AG04449 (cell line): Measurements from ENCODE around the gene ACP4.

Experiments
- CTCF ChIA-PET: fragments of 350-600 bp; formaldehyde crosslinking; extraction: SDS; loops from one replicate; lab custom pipeline; 2021; ENCODE audit warnings: antibody characterized with exemption; lab: Yijun Ruan, JAX
- POLR2A ChIA-PET: fragments of 400-600, 350-600 bp; formaldehyde crosslinking; extraction: SDS; loops from one replicate; lab custom pipeline; 2020; ENCODE audit warnings: antibody characterized with exemption, inconsistent platforms; lab: Yijun Ruan, JAX
- DNase-seq: peaks from one replicate; pipeline ENCODE4 v3.0.0-alpha.2; 2010; ENCODE audit warnings: low read depth, low spot score
- H3K4me3 ChIP-seq: 2 replicates; pipeline ENCODE4 v1.5.1; 2011; ENCODE audit warnings: low read depth, mild to moderate bottlenecking, control low read depth, low read length
- TF ChIP-seq, protein P1 (sequence below): IDR thresholded peaks from one replicate; pipeline ENCODE4 v1.5.1; 2011; ENCODE audit warnings: mild to moderate bottlenecking, moderate library complexity, low read length, control low read depth, inconsistent platforms; ENCODE audit not compliant: insufficient read depth; ENCODE audit errors: missing control alignments

The ACP4 gene

DNA sequence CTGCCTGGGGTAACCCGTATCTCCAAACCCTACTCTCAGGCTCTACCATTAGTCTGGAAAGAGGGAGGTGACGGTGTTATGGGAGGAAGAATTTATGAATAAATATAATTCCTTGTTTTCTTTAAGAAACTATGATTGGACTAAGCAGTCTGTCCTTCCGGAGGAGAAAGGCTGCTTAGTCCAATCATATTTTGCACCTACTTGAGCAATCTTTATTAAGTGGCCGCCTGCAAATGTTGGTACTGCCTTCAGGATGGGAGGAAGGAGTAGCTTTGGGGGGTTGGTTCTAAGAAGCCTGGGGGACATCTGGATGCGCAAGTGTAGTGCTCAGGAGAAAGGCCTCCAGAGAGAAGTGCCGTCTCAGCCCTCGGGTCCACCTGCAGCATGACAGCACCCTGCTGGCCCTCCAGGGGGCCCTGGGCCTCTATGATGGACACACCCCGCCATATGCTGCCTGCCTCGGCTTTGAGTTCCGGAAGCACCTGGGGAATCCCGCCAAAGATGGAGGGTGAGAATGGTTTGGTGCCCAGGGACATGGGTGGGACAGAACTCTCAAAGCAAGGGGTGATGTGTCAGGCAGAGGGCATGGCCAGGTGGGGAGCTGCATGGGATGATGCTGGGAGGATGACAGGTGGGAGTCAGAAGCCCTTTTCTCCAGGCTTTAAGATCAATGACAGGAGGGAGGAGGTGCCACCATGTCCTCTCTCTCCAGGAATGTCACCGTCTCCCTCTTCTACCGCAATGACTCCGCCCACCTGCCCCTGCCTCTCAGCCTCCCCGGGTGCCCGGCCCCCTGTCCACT lies 4.1 kb downstream of the ACP4 start:
- POLR2A ChIA-PET: interaction anchor here (3.6 kb wide), 1 partner anchor 10 kb away, joined by 20 read pairs; no protein-coding TSS in a partner anchor
- CTCF ChIA-PET: interaction anchor here (1.0 to 5.9 kb wide), 3 partner anchors 11 to 125 kb away, joined by 3 to 31 read pairs (median 4); no protein-coding TSS in a partner anchor
- TF ChIP-seq, protein P1, sequence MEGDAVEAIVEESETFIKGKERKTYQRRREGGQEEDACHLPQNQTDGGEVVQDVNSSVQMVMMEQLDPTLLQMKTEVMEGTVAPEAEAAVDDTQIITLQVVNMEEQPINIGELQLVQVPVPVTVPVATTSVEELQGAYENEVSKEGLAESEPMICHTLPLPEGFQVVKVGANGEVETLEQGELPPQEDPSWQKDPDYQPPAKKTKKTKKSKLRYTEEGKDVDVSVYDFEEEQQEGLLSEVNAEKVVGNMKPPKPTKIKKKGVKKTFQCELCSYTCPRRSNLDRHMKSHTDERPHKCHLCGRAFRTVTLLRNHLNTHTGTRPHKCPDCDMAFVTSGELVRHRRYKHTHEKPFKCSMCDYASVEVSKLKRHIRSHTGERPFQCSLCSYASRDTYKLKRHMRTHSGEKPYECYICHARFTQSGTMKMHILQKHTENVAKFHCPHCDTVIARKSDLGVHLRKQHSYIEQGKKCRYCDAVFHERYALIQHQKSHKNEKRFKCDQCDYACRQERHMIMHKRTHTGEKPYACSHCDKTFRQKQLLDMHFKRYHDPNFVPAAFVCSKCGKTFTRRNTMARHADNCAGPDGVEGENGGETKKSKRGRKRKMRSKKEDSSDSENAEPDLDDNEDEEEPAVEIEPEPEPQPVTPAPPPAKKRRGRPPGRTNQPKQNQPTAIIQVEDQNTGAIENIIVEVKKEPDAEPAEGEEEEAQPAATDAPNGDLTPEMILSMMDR: no peak
- no peak for DNase-seq
- H3K4me3 ChIP-seq: no peak overlapping the region

DNA sequence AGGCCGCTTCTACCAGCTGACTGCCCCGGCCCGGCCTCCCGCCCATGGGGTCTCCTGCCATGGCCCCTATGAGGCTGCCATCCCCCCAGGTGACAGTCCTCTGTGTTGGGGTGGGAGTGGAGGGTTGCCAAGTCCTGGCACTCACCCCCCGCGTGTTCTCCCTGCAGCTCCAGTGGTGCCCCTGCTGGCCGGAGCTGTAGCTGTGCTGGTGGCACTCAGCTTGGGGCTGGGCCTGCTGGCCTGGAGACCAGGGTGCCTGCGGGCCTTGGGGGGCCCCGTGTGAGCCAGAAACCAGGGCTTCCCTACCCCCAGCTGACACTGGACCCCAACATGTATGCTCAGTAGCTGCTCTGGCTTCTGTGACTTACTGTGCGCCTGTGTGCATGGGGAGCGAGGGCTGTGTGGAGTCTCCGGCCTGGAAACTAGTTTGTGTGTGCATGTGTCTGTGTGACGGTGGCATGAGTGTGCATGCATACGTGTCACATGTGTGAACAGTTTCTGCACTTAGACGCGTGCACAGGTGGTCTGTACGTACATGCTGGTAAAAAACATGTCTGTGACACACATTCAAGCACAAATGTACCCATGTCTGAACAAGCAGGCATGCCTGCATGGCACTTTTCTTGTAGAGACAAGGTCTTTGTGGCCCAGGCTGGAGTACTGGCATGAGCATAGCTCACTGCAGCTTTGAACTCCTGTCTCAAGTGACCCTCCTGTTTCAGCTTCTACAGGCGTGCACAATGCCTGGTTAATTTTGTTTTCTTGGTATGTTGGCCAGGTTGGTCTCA lies 4.9 kb downstream of the ACP4 start:
- POLR2A ChIA-PET: interaction anchor here (3.6 kb wide), 1 partner anchor 9 kb away, joined by 20 read pairs; no protein-coding TSS in a partner anchor
- no peak for DNase-seq

DNA sequence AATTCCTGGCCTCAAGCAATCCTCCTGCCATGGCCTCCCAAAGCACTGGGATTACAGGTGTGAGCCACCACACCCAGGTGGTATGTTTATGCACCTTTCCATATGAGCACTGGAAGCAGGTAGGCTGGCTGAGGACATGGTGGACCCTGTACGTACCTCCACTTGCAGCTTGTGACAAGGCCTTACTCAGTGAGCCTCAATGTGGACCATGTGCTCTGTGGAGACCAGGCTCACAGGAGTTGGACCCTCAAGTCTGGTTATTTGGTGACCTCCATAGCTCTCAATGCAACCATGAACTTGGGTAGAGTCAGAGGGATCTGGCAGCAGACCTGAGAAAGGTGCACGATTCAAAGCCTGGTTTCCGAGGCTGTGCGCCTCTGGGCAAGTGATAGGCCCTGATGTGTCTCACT lies 5.5 kb downstream of the ACP4 start:
- CTCF ChIA-PET: interaction anchor here (1.0 to 5.9 kb wide), 4 partner anchors 13 to 127 kb away, joined by 5 to 31 read pairs (median 5); no protein-coding TSS in a partner anchor
- DNase-seq: no peak
- H3K4me3 ChIP-seq: no peak overlapping the region
- POLR2A ChIA-PET: interaction anchor here (3.6 kb wide), 1 partner anchor 9 kb away, joined by 20 read pairs; no protein-coding TSS in a partner anchor
- TF ChIP-seq, protein P1: no peak

More for the DNA sequence above, 4.9 kb downstream of the ACP4 start:
- TF ChIP-seq, protein P1: no peak
- CTCF ChIA-PET: interaction anchor here (1.0 to 5.9 kb wide), 5 partner anchors 12 to 127 kb away, joined by 4 to 31 read pairs (median 5); no protein-coding TSS in a partner anchor
- no peak overlapping the region for H3K4me3 ChIP-seq

DNA sequence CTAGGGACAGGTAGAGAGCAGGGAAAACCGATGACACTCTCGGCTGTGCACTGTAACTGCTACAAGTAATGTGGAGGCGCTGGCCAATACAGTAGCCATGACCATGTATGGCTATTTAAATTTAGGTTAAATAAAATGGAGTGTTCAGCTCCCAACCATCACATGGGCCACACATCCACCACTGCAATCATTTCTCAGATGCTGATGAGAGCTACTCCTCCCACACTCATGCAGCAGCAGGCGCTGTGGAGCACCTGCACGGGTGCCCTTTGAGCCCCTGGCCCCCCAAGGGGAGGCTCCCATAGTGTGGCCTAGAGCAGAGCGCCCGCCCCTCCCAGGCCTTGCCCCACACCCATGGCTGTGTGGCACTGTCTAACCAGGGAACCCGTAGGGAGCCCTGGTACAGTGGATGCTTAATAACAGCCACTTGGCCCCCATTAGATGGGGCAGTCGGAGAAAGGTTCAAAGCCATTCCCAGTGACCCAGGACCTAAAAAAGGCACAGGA lies 6.0 kb downstream of the ACP4 start:
- DNase-seq: no peak
- ChIA-PET POLR2A (interaction anchor here (3.6 kb wide), 1 partner anchor 8 kb away, joined by 20 read pairs; no protein-coding TSS in a partner anchor), CTCF (interaction anchor here (0.6 to 5.9 kb wide), 7 partner anchors 13 to 439 kb away, joined by 3 to 31 read pairs (median 5); no protein-coding TSS in a partner anchor)
- no peak overlapping the region for H3K4me3 ChIP-seq
- TF ChIP-seq, protein P1: no peak

DNA sequence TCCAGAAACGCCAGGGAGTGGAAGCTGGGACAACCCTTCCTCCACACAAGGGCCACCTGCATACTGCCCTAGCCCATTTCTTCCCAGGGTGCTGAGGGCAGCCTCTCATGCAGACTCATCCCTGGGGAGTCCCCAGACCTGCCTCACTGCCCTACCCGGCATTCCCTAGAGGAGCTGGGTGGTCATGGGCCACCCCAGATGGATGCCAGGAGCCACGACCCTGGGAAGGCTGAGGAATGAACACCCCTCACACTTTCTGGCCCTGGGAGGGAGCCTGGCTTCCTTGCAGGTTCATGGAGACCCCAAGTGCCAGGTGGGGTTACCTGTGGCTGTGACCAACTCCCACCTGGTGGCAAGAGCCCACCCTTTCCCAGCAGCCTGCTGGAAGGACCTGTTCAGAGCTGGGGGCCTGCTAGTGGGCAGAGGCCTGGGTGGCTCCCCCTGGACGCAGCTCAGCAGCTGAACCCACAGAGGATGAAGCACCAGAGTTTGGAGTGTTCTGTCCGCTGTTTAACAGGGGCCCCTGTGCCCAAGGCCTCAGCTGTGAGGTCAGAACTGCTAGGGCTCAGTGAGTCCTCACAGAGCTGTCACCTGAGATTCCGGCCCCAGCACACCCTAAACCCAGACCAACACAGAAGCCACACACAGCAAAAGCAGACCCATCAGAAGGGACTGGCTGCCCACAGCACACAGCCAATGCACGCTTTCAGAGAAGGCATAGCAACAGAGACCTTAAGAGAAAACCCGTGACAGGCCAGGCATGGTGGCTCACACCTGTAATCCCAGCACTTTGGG lies 6.6 kb downstream of the ACP4 start:
- DNase-seq: no peak
- TF ChIP-seq, protein P1: no peak
- ChIA-PET POLR2A (interaction anchor here (3.6 kb wide), 1 partner anchor 8 kb away, joined by 20 read pairs; no protein-coding TSS in a partner anchor), CTCF (interaction anchor here (0.6 to 5.9 kb wide), 6 partner anchors 14 to 439 kb away, joined by 3 to 31 read pairs (median 4); no protein-coding TSS in a partner anchor)
- H3K4me3 ChIP-seq: no peak overlapping the region
